GM12878 (cell line): Measurements from ENCODE around the gene DDX39A. TPM values are rescaled to one million over a fixed set of nuclear protein-coding genes. Genes with fewer than 3 reads are reported as not detected.

Source experiments
- ATAC-seq: fragments of 200-7000 bp; cut with Tn5 transposase; 3 replicates; pipeline ENCODE4 v1.9.1; 2020; ENCODE audit warnings: mild to moderate bottlenecking, moderate library complexity
- BruUV-seq: library from RNA; stranded (reverse); fragments of 400-500 nt; replicated peaks from 2 replicates; lab custom pipeline; 2021; lab: Mats Ljungman, UMichigan
- CTCF ChIA-PET: fragments of 300-600 bp; sonication (Branson Sonifier 250); formaldehyde crosslinking; extraction: SDS; loops from one replicate; lab custom pipeline; 2021; ENCODE audit warnings: inconsistent platforms; lab: Yijun Ruan, JAX
- POLR2A ChIA-PET: fragments of 350-600 bp; formaldehyde crosslinking; extraction: SDS; loops from one replicate; lab custom pipeline; 2021; ENCODE audit warnings: inconsistent platforms; lab: Charles Lee
- RAD21 ChIA-PET: fragments of 300-600 bp; sonication (Branson Sonifier 250); formaldehyde crosslinking; loops from one replicate; lab custom pipeline; 2023; ENCODE audit warnings: antibody characterized with exemption; ENCODE audit not compliant: unreplicated experiment; lab: Charles Lee
- SMC1A ChIA-PET: fragments of 300-600 bp; sonication (Branson Sonifier 250); formaldehyde crosslinking; loops from one replicate; lab custom pipeline; 2023; ENCODE audit not compliant: unreplicated experiment, uncharacterized antibody; lab: Charles Lee
- DNase-seq: peaks from one replicate; pipeline ENCODE4 v3.0.0-alpha.2; 2011; ENCODE audit warnings: low read depth, low spot score
- FAIRE-seq: peaks from 3 replicates; lab custom pipeline; 2011; peaks lifted over from hg19 to GRCh38; lab: Jason Lieb, UNC
- H2AFZ ChIP-seq: 2 replicates; pipeline ENCODE4 v1.6.0; 2011; ENCODE audit warnings: low read depth, low read length, control low read depth; ENCODE audit not compliant: control insufficient read depth
- H3K27ac ChIP-seq: 2 replicates; pipeline ENCODE4 v1.5.1; 2011; ENCODE audit warnings: control low read depth; ENCODE audit not compliant: control insufficient read depth, insufficient read depth
- H3K27me3 ChIP-seq, 2 experiments: replicated peaks in 1 of 2; 2 replicates each; pipeline versions ENCODE4 v1.6.0 to v1.6.1; 2011; ENCODE audit warnings: low read length in 1 of 2; ENCODE audit not compliant: control insufficient read depth in 2 of 2, insufficient read depth in 2 of 2
- H3K36me3 ChIP-seq, 2 experiments: 2 replicates each; pipeline ENCODE4 v1.5.1; 2011; ENCODE audit warnings: low read length in 1 of 2; ENCODE audit not compliant: control insufficient read depth in 2 of 2, insufficient read depth in 2 of 2
- H3K4me1 ChIP-seq: 2 replicates; pipeline ENCODE4 v1.6.1; 2011; ENCODE audit warnings: mild to moderate bottlenecking, low read length, moderate library complexity, mixed read lengths; ENCODE audit not compliant: control insufficient read depth, insufficient read depth
- H3K4me2 ChIP-seq: 2 replicates; pipeline ENCODE4 v1.6.0; 2011; ENCODE audit warnings: control low read depth; ENCODE audit not compliant: control insufficient read depth, insufficient read depth
- H3K4me3 ChIP-seq: fragments of 200-600 bp; sonication (generic); 2 replicates; pipeline ENCODE4 v1.5.1; 2016
- H3K79me2 ChIP-seq: 2 replicates; pipeline ENCODE4 v1.6.0; 2011; ENCODE audit warnings: low read length; ENCODE audit not compliant: control insufficient read depth, insufficient read depth
- H3K9ac ChIP-seq: 2 replicates; pipeline ENCODE4 v1.8.0; 2011; ENCODE audit warnings: low read length, control low read depth, mixed read lengths; ENCODE audit not compliant: control insufficient read depth, insufficient read depth
- H3K9me3 ChIP-seq: replicated peaks from 3 replicates; pipeline ENCODE4 v1.5.1; 2011; ENCODE audit warnings: mild to moderate bottlenecking, low read length; ENCODE audit not compliant: control insufficient read depth, insufficient read depth
- H4K20me1 ChIP-seq: 2 replicates; pipeline ENCODE4 v1.6.0; 2011; ENCODE audit not compliant: control insufficient read depth, insufficient read depth
- MLLT1 ChIP-seq: fragments of 450-650 bp; IDR thresholded peaks from 2 replicates; pipeline ENCODE4 v1.6.1; 2016; ENCODE audit warnings: mild to moderate bottlenecking
- NFYB ChIP-seq: IDR thresholded peaks from 2 replicates; pipeline ENCODE4 v1.6.1; 2011; ENCODE audit warnings: low read depth, mild to moderate bottlenecking, low read length, improper control_type of control experiment, moderate library complexity; ENCODE audit not compliant: insufficient read depth
- POLR2AphosphoS5 ChIP-seq: IDR thresholded peaks from 2 replicates; pipeline ENCODE4 v1.6.1; 2011; ENCODE audit warnings: mild to moderate bottlenecking, low read length, inconsistent platforms
- SKIL ChIP-seq: fragments of 450-650 bp; IDR thresholded peaks from 2 replicates; pipeline ENCODE4 v1.6.1; 2017; ENCODE audit warnings: mild to moderate bottlenecking, low read depth, inconsistent platforms; ENCODE audit not compliant: poor library complexity, severe bottlenecking
- SUZ12 ChIP-seq: fragments of 200-600 bp; sonication (generic); IDR thresholded peaks from one replicate; pipeline ENCODE4 v1.6.1; 2018; ENCODE audit warnings: antibody characterized with exemption, mild to moderate bottlenecking; ENCODE audit not compliant: unreplicated experiment
- ZBTB11 ChIP-seq: fragments of 450-650 bp; formaldehyde crosslinking; IDR thresholded peaks from 2 replicates; pipeline ENCODE4 v1.5.0; 2022; ENCODE audit warnings: mild to moderate bottlenecking, missing genetic modification characterization
- WGBS: methylation state at CpG from one replicate; pipeline ENCODE4 v1.1.6; 2016; ENCODE audit warnings: low lambda C conversion rate; ENCODE audit not compliant: insufficient replicate concordance, insufficient coverage; ENCODE audit errors: missing lambda C conversion rate; 5-methylcytosine and 5-hydroxymethylcytosine counted together
- in situ Hi-C: fragments of 300-500 bp; cut with MboI; formaldehyde crosslinking; loops from 9 replicates; pipeline ENCODE4 v1.14.3; 2018; ENCODE audit warnings: mixed read lengths
- intact Hi-C: fragments of 100-400 bp; cut with micrococcal nuclease; formaldehyde crosslinking; loops from one replicate; pipeline ENCODE4 v1.14.2; 2022; ENCODE audit not compliant: unreplicated experiment
- polyA plus RNA-seq, 11 experiments: library from polyadenylated mRNA; depleted of rRNA in 4 of 11; unstranded in 6 of 11; stranded (reverse) in 5 of 11; fragments of >200 nt; fragmentation: Nextera tagmentation in 4 of 11; fragmentation: Illumina TruSeq in 1 of 11; extraction: Ambion mirVana in 4 of 11; extraction: Trizol in 1 of 11; gene quantifications; 1 replicate in 1 of 11; 2 replicates in 10 of 11; pipeline versions ENCODE4 v1.2.1 to v1.2.3, GENCODE V29; 2011 to 2016; ENCODE audit warnings: inconsistent platforms in 2 of 11, missing spikeins in 2 of 11, low read depth in 1 of 11
- total RNA-seq, 4 experiments: library from RNA; depleted of rRNA in 3 of 4; stranded (reverse); fragments of >200 nt in 3 of 4; fragmentation: Illumina TruSeq in 1 of 4; extraction: Trizol in 1 of 4; gene quantifications; 2 replicates each; pipeline versions ENCODE4 v1.2.1 to v1.2.3, GENCODE V29; 2013 to 2021

DDX39A gene
- total and polyA plus RNA-seq, 10 of the 15 experiments (the other 5 are each of a cell fraction or from before 2014, with no cell fraction given) = 113 to 378 (median 224) TPM

GRCh38 chr19:14405380-14405757 lies 13.8 kb downstream of the DDX39A start (continued):
- TF ChIP-seq ZBTB11 (CRISPR knock-in tag) = no peak
- TF ChIP-seq, all 136 proteins: peak for 0

GRCh38 chr19:14404312-14404711 lies 14.8 kb downstream of the DDX39A start:
- BruUV-seq = no TSS peak
- in situ Hi-C loops = no loop called here
- POLR2A ChIA-PET = interaction anchor here (0.7 to 4.0 kb wide), 6 partner anchors 14 to 49 kb away, joined by 3 to 38 read pairs (median 6); partner anchors contain the start of gene DDX39A

More at GRCh38 chr19:14404312-14404711, 14.8 kb downstream of the DDX39A start:
- Histone ChIP-seq H3K4me2 (no peak overlapping the region), H3K9me3 (no peaks in the 10 kb centered on the region; the same call in 2 of the 3 replicates), H2AFZ (no peak overlapping the region), H3K4me1 (peaks cover 5% of the 10 kb centered on the region; the same call in 1 of the 2 replicates), H3K36me3 (peaks cover 25 to 41% of the 10 kb centered on the region in 2 experiments), H3K27me3 (no peaks in the 10 kb centered on the region)
- RAD21 ChIA-PET = interaction anchor here (1.2 to 4.6 kb wide), 5 partner anchors 20 to 224 kb away, joined by 3 to 94 read pairs (median 7); no protein-coding TSS in a partner anchor
- no peak for TF ChIP-seq NFYB
- peak; percentile 57; the same call in 1 of the 2 replicates for TF ChIP-seq POLR2AphosphoS5
- TF ChIP-seq MLLT1 = no peak
- no peak for TF ChIP-seq SKIL
- TF ChIP-seq SUZ12 = no peak
- TF ChIP-seq, all 136 proteins: peak for 1
- WGBS = 78% methylated on average over 9 of the region's 9 CpGs
- DNase-seq = no peak
- Histone ChIP-seq H4K20me1 (no peaks in the 10 kb centered on the region), H3K27ac (no peak overlapping the region), H3K9ac (no peak overlapping the region), H3K4me3 (no peak overlapping the region), H3K79me2 (no peaks in the 10 kb centered on the region)
- intact Hi-C loops = no loop called here
- ATAC-seq = no peak
- SMC1A ChIA-PET = interaction anchor here (1.2 to 2.8 kb wide), 4 partner anchors 11 to 46 kb away, joined by 3 to 14 read pairs (median 4); no protein-coding TSS in a partner anchor
- FAIRE-seq = no peak
- CTCF ChIA-PET = interaction anchor here (1.3 to 7.1 kb wide), 6 partner anchors 9 to 268 kb away, joined by 3 to 125 read pairs (median 4); partner anchors contain the start of gene ASF1B
